ENCODE data around the gene OPA3.

DNA sequence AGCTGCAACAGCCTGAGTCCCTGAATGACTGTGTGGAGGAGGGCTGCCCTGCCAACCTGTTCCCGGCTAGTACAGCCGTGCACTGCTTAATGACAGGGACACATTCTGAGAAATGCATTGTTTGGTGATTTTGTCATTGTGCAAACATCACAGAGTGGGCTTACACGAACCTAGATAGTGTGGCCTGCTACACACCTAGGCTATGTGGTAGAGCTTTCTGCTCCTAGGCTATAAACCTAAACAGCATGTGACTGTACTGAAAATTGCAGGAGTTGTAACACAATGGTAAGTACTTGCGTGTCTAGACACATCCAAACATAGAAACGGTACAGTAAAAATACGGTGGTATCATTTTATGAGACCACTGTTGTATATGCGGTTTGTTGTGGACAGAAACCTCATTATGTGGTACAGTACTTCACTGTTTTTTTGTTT is 42.4 kb downstream of the OPA3 start:
- TF ChIP-seq CTCF (conservative IDR thresholded peaks at IDR 0.05 in 1 of 2, IDR thresholded peaks at IDR 0.05 in 1 of 2; ENCODE audit: extremely low read depth in 1 of 2, insufficient read depth in 1 of 2, low read depth in 1 of 2, low read length in 2 of 2) (no peak), EZH2 (IDR thresholded peaks at IDR 0.05; ENCODE audit: borderline replicate concordance, low read length) (no peak)
